ENCODE results near the gene ZNF48. TPM values are rescaled to one million over a fixed set of nuclear protein-coding genes. Genes with fewer than 3 reads are reported as not detected.

Gene ZNF48
- total RNA-seq, 1 experiment from 2014 or later = 8.9 TPM

GRCh38 chr16:30370456-30371247 lies 24.6 kb upstream of the ZNF48 start, which contains the start of gene TBC1D10B:
Gene TBC1D10B (minus strand): TSS chr16:30370494. CDS start chr16:30370183, 311 bp downstream.
- ATAC-seq (peak; percentile 78), DNase-seq (peak; percentile 99)
- peaks cover 21% of the 10 kb centered on the region for H3K4me1 ChIP-seq (ENCODE audit: insufficient read depth, low read length)
- peak within 1 kb of the TSS; percentile 100 for H3K4me2 ChIP-seq (ENCODE audit: low read length)
- no peak within 1 kb of the TSS; the same call in 1 of the 2 replicates for H3K27ac ChIP-seq (ENCODE audit: low read length)
- intact Hi-C loops (cut with micrococcal nuclease) = loop anchor here (1.0 kb wide), 1 partner anchor 280 kb away; the partner anchor contains the start of gene PRR14
- peak within 1 kb of the TSS; percentile 94 for H3K4me3 ChIP-seq (ENCODE audit: low read length)
- peak within 1 kb of the TSS; percentile 66 for H2AFZ ChIP-seq (ENCODE audit: low read length)
- TF ChIP-seq EZH2phosphoT487 (IDR thresholded peaks at IDR 0.05; ENCODE audit: borderline replicate concordance, low read length) (no peak), EZH2 (IDR thresholded peaks at IDR 0.05; ENCODE audit: low read length, unreplicated experiment) (no peak), CTCF (conservative IDR thresholded peaks at IDR 0.05; ENCODE audit: low read depth, low read length) (no peak; the same call in 1 of the 2 replicates)
- CTCF ChIA-PET = interaction anchor here (0.6 to 1.3 kb wide), 5 partner anchors 24 to 472 kb away, joined by 3 to 8 read pairs (median 4); partner anchors contain the start of genes DCTPP1, SEZ6L2, TBX6 and ZNF48
- POLR2A ChIA-PET (ENCODE audit: unreplicated experiment) = interaction anchor here (0.6 to 0.7 kb wide), 7 partner anchors 30 to 377 kb away, joined by 3 to 10 read pairs (median 3); no protein-coding TSS in a partner anchor
- no peaks in the 10 kb centered on the region for H3K9me3 ChIP-seq (ENCODE audit: low read length)
- H3F3A ChIP-seq (ENCODE audit: low read length, unreplicated experiment) = no peaks in the 10 kb centered on the region
- H3K9ac ChIP-seq (ENCODE audit: low read length) = peak within 1 kb of the TSS; percentile 78
- no peaks in the 10 kb centered on the region for H3K27me3 ChIP-seq (ENCODE audit: low read length)
- peaks cover 19% of the 10 kb centered on the region for H4K20me1 ChIP-seq (ENCODE audit: low read length)
- peaks cover 42% of the 10 kb centered on the region for H3K79me2 ChIP-seq (ENCODE audit: low read length)
- no TSS peak for BruUV-seq (replicated peaks)
- H3K36me3 ChIP-seq (ENCODE audit: low read depth, low read length) = no peaks in the 10 kb centered on the region
- no peaks in the 10 kb centered on the region for H3K9me2 ChIP-seq (replicated peaks; ENCODE audit: low read length)

DNA sequence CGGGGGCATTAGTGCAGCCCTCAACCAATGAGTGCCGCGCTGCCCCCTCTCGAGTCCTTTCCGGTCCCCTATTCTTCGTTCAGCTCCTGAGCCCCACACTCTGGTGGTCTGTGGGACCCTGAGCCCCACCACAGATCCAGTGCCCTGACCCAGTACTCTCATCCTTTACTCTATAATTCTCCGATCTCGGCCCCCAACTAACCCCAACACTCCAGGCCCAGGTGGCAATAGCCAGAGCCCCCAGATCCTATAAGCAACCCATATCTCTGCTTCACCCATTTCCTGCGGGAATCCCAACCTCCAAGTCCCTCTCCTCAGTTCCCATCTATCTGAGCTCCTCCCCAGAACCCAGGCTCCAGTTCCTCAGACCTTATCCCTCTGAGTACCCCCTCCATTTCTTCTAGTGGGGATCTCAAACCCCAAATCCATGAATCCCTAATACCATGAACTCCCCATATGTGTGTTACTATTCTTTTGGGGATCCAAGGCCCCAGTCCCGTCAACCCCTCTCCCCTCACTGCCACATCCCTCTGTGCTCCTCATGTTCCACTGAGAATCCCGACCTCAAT lies 23.9 kb upstream of the ZNF48 start:
- POLR2A ChIA-PET (ENCODE audit: unreplicated experiment) = interaction anchor here (0.6 to 0.7 kb wide), 2 partner anchors 48 to 376 kb away, joined by 3 to 4 read pairs; no protein-coding TSS in a partner anchor
- Histone ChIP-seq H3K79me2 (ENCODE audit: low read length) (peaks cover 35% of the 10 kb centered on the region), H3K27ac (ENCODE audit: low read length) (no peak overlapping the region), H3K4me3 (ENCODE audit: low read length) (peak overlapping the region; percentile 62), H4K20me1 (ENCODE audit: low read length) (peaks cover 19% of the 10 kb centered on the region), H3K9me2 (replicated peaks; ENCODE audit: low read length) (no peaks in the 10 kb centered on the region), H3F3A (ENCODE audit: low read length, unreplicated experiment) (no peaks in the 10 kb centered on the region), H3K36me3 (ENCODE audit: low read depth, low read length) (no peaks in the 10 kb centered on the region), H3K4me1 (ENCODE audit: insufficient read depth, low read length) (peaks cover 21% of the 10 kb centered on the region), H2AFZ (ENCODE audit: low read length) (peak overlapping the region; percentile 66), H3K9me3 (ENCODE audit: low read length) (no peaks in the 10 kb centered on the region), H3K27me3 (ENCODE audit: low read length) (no peaks in the 10 kb centered on the region), H3K9ac (ENCODE audit: low read length) (peak overlapping the region; percentile 25), H3K4me2 (ENCODE audit: low read length) (peak overlapping the region; percentile 80)
- ATAC-seq = no peak
- TF ChIP-seq CTCF (conservative IDR thresholded peaks at IDR 0.05; ENCODE audit: low read depth, low read length) (no peak), EZH2 (IDR thresholded peaks at IDR 0.05; ENCODE audit: low read length, unreplicated experiment) (no peak), EZH2phosphoT487 (IDR thresholded peaks at IDR 0.05; ENCODE audit: borderline replicate concordance, low read length) (no peak)
- CTCF ChIA-PET = interaction anchor here (0.6 to 1.3 kb wide), 4 partner anchors 24 to 472 kb away, joined by 4 to 8 read pairs (median 4); partner anchors contain the start of genes DCTPP1, SEZ6L2 and ZNF48
- no TSS peak for BruUV-seq (replicated peaks)
- no peak for DNase-seq
- intact Hi-C loops (cut with micrococcal nuclease) = no loop called here
